Mucosa of gallbladder (tissue), 1 donor: Measurements from ENCODE around the gene SUCO. TPM values are rescaled to one million over a fixed set of nuclear protein-coding genes. Genes with fewer than 3 reads are reported as not detected.

Experiments used
- DNase-seq: peaks from one replicate; pipeline ENCODE4 v3.0.0-alpha.2; 2020; ENCODE audit warnings: low spot score
- total RNA-seq: library from RNA; stranded (reverse); gene quantifications from one replicate; pipeline ENCODE4 v1.2.1, GENCODE V29; 2021
- donor health status: DM: no; HTN: no; CAD: no.

Gene SUCO
- total RNA-seq, 1 donor from 2014 or later = 38.1 TPM

- DNase-seq = no peak
Measured at GRCh38 chr1:172517081-172517480, 15.9 kb upstream of the SUCO start.

GRCh38 chr1:172517545-172517944, 15.4 kb upstream of the SUCO start:
- DNase-seq = no peak

GRCh38 chr1:172529304-172529703, 3.6 kb upstream of the SUCO start:
- DNase-seq = no peak

GRCh38 chr1:172530000-172530399, 3.0 kb upstream of the SUCO start:
- no peak for DNase-seq

- DNase-seq = no peak
Measured at GRCh38 chr1:172531412-172532182, 1.4 kb upstream of the SUCO start.

- DNase-seq = peak; percentile 95
Measured at GRCh38 chr1:172532183-172532699, 709 bp upstream of the SUCO start.

- peak; percentile 18 for DNase-seq
Measured at GRCh38 chr1:172533513-172534151, 682 bp downstream of the SUCO start.

- no peak for DNase-seq
Measured at GRCh38 chr1:172536256-172536655, 3.3 kb downstream of the SUCO start.

GRCh38 chr1:172537366-172537765, 4.4 kb downstream of the SUCO start:
- DNase-seq = no peak

- no peak for DNase-seq
Measured at GRCh38 chr1:172537827-172538391, 5.0 kb downstream of the SUCO start.

GRCh38 chr1:172540635-172541034, 7.7 kb downstream of the SUCO start:
- DNase-seq = no peak

- DNase-seq = no peak
Measured at GRCh38 chr1:172544481-172545104, 11.6 kb downstream of the SUCO start.

GRCh38 chr1:172545396-172546004, 12.6 kb downstream of the SUCO start:
- DNase-seq = no peak

- no peak for DNase-seq
Measured at GRCh38 chr1:172547071-172547470, 14.1 kb downstream of the SUCO start.

- no peak for DNase-seq
Measured at GRCh38 chr1:172549621-172550280, 16.8 kb downstream of the SUCO start.

GRCh38 chr1:172551279-172551678, 18.3 kb downstream of the SUCO start:
- DNase-seq = no peak

- DNase-seq = no peak
Measured at GRCh38 chr1:172554915-172555314, 22.0 kb downstream of the SUCO start.

- DNase-seq = no peak
Measured at GRCh38 chr1:172556461-172556860, 23.5 kb downstream of the SUCO start.

GRCh38 chr1:172557270-172557669, 24.3 kb downstream of the SUCO start:
- no peak for DNase-seq

- no peak for DNase-seq
Measured at GRCh38 chr1:172559572-172560210, 26.7 kb downstream of the SUCO start.

GRCh38 chr1:172561252-172561651, 28.3 kb downstream of the SUCO start:
- DNase-seq = no peak
